SK-N-SH treated with all-trans-retinoic acid at 6 μM for 48 hours (cell line): ENCODE measurements around the gene EIF4E.

ENCODE experiments used
- PATZ1 ChIP-seq: fragments of 250-450 bp; sonication (Bioruptor Pico); IDR thresholded peaks from 2 replicates; pipeline ENCODE4 v1.8.0; 2020; ENCODE audit warnings: mild to moderate bottlenecking, moderate library complexity, borderline replicate concordance
- POU6F1 ChIP-seq: fragments of 250-450 bp; sonication (Bioruptor Pico); IDR thresholded peaks from 2 replicates; pipeline ENCODE4 v1.8.0; 2021; ENCODE audit warnings: low read depth, mild to moderate bottlenecking, moderate library complexity, borderline replicate concordance
- PPARA ChIP-seq: fragments of 250-450 bp; sonication (Bioruptor Pico); IDR thresholded peaks from 2 replicates; pipeline ENCODE4 v1.5.0; 2020; ENCODE audit warnings: mild to moderate bottlenecking, borderline replicate concordance
- SNAI2 ChIP-seq: fragments of 250-450 bp; sonication (Bioruptor Pico); IDR thresholded peaks from 2 replicates; pipeline ENCODE4 v1.5.0; 2020; ENCODE audit warnings: mild to moderate bottlenecking, moderate library complexity
- TCF4 ChIP-seq: fragments of 250-450 bp; sonication (Bioruptor Pico); IDR thresholded peaks from 2 replicates; pipeline ENCODE4 v1.8.0; 2021; ENCODE audit warnings: mild to moderate bottlenecking, moderate library complexity, borderline replicate concordance
- TSHZ2 ChIP-seq: fragments of 250-450 bp; sonication (Bioruptor Pico); IDR thresholded peaks from 2 replicates; pipeline ENCODE4 v1.5.0; 2020; ENCODE audit warnings: mild to moderate bottlenecking, moderate library complexity
- ZNF565 ChIP-seq: fragments of 450-650 bp; formaldehyde crosslinking; conservative IDR thresholded peaks from 2 replicates; pipeline ENCODE4 v1.5.0; 2020; ENCODE audit warnings: low read depth, mild to moderate bottlenecking, moderate library complexity
- ZNF70 ChIP-seq: fragments of 450-650 bp; formaldehyde crosslinking; IDR thresholded peaks from 2 replicates; pipeline ENCODE4 v1.5.0; 2020; ENCODE audit warnings: mild to moderate bottlenecking, moderate library complexity

- TF ChIP-seq ZNF70 (CRISPR knock-in tag) (no peak), ZNF565 (CRISPR knock-in tag) (no peak), PATZ1 (CRISPR knock-in tag) (no peak), TCF4 (CRISPR knock-in tag) (no peak), SNAI2 (no peak), TSHZ2 (CRISPR knock-in tag) (no peak), POU6F1 (no peak), PPARA (CRISPR knock-in tag) (no peak)
Observed at GRCh38 chr4:98838977-98839618, 89.8 kb downstream of the EIF4E start.
